HEK293 (cell line): Measurements from ENCODE around the gene AOAH.

Experiments used
- MYNN ChIP-seq: fragments of 450-650 bp; formaldehyde crosslinking; IDR thresholded peaks from 2 replicates; pipeline ENCODE4 v1.5.1; 2016; ENCODE audit warnings: missing biosample characterization, missing genetic modification characterization, borderline replicate concordance
- WT1 ChIP-seq: fragments of 450-650 bp; formaldehyde crosslinking; IDR thresholded peaks from 2 replicates; pipeline ENCODE4 v1.5.1; 2016; ENCODE audit warnings: missing biosample characterization, missing genetic modification characterization
- ZNF473 ChIP-seq: fragments of 450-650 bp; formaldehyde crosslinking; IDR thresholded peaks from 2 replicates; pipeline ENCODE4 v1.5.1; 2017; ENCODE audit warnings: missing biosample characterization, missing genetic modification characterization
- TF ChIP-seq, protein P1 (sequence below): fragments of 450-650 bp; formaldehyde crosslinking; IDR thresholded peaks from 2 replicates; pipeline ENCODE4 v1.5.1; 2016; ENCODE audit warnings: missing biosample characterization, missing genetic modification characterization
- TF ChIP-seq, protein P2 (sequence below): fragments of 450-650 bp; formaldehyde crosslinking; IDR thresholded peaks from 2 replicates; pipeline ENCODE4 v1.5.1; 2016; ENCODE audit warnings: missing biosample characterization, missing genetic modification characterization, low read depth

DNA sequence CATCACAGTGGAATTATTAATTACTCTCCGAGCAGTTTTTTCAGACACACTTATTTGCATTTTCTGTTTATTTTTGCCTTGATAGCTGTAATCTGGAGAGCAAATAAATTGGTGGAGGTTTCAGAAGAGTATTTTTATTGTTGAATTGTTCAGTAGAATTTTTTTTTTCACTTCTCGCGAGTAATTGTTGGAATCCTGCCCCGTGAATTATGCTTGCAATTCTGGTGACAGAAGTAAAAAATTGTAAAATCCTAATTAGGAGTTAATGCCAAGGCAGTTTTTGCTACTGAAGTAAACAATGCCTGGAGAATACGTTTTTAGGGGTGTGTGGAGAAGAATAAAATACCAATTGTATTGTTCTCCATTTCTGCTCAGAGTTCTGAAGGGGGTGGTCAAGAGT lies 88.2 kb downstream of the AOAH start:
- TF ChIP-seq, protein P1, sequence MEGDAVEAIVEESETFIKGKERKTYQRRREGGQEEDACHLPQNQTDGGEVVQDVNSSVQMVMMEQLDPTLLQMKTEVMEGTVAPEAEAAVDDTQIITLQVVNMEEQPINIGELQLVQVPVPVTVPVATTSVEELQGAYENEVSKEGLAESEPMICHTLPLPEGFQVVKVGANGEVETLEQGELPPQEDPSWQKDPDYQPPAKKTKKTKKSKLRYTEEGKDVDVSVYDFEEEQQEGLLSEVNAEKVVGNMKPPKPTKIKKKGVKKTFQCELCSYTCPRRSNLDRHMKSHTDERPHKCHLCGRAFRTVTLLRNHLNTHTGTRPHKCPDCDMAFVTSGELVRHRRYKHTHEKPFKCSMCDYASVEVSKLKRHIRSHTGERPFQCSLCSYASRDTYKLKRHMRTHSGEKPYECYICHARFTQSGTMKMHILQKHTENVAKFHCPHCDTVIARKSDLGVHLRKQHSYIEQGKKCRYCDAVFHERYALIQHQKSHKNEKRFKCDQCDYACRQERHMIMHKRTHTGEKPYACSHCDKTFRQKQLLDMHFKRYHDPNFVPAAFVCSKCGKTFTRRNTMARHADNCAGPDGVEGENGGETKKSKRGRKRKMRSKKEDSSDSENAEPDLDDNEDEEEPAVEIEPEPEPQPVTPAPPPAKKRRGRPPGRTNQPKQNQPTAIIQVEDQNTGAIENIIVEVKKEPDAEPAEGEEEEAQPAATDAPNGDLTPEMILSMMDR (tag by site-specific recombination), result no peak
- TF ChIP-seq MYNN, result no peak
- TF ChIP-seq WT1, result no peak
- no peak for TF ChIP-seq ZNF473 (tag by site-specific recombination)
- TF ChIP-seq, protein P2, sequence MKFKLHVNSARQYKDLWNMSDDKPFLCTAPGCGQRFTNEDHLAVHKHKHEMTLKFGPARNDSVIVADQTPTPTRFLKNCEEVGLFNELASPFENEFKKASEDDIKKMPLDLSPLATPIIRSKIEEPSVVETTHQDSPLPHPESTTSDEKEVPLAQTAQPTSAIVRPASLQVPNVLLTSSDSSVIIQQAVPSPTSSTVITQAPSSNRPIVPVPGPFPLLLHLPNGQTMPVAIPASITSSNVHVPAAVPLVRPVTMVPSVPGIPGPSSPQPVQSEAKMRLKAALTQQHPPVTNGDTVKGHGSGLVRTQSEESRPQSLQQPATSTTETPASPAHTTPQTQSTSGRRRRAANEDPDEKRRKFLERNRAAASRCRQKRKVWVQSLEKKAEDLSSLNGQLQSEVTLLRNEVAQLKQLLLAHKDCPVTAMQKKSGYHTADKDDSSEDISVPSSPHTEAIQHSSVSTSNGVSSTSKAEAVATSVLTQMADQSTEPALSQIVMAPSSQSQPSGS (tag by site-specific recombination), result no peak
